Transverse colon (tissue), 4 donors: ENCODE measurements around the gene ATP9B. TPM values are rescaled to one million over a fixed set of nuclear protein-coding genes. Genes with fewer than 3 reads are reported as not detected.

ENCODE experiments used
- DNase-seq: peaks from one replicate; pipeline ENCODE4 v3.0.0-alpha.2; 2019
- H3K27ac ChIP-seq, 4 donors: fragments of 200-600 bp; sonication (generic); 2 replicates each; pipeline ENCODE4 v1.5.1; 2016 to 2018; ENCODE audit warnings: inconsistent platforms in 4 of 4
- H3K27me3 ChIP-seq: fragments of 200-600 bp; sonication (generic); 2 replicates; pipeline ENCODE4 v1.5.1; 2017; ENCODE audit warnings: inconsistent platforms
- H3K36me3 ChIP-seq, 4 donors: fragments of 200-600 bp; sonication (generic); 2 replicates each; pipeline ENCODE4 v1.5.1; 2017 to 2019; ENCODE audit warnings: inconsistent platforms in 4 of 4
- H3K4me1 ChIP-seq, 4 donors: fragments of 200-600 bp; sonication (generic); 2 replicates each; pipeline ENCODE4 v1.5.1; 2017 to 2020; ENCODE audit warnings: inconsistent platforms in 4 of 4
- H3K4me3 ChIP-seq, 4 donors: fragments of 200-600 bp; sonication (generic); 1 replicate in 1 of 4; 2 replicates in 3 of 4; pipeline versions ENCODE4 v1.5.1 to v1.6.1; 2017 to 2019; ENCODE audit warnings: inconsistent platforms in 4 of 4
- H3K9me3 ChIP-seq, 2 donors: fragments of 200-600 bp; sonication (generic); 2 replicates each; pipeline ENCODE4 v1.5.1; 2017 to 2019; ENCODE audit warnings: inconsistent platforms in 2 of 2
- CTCF ChIP-seq, 5 experiments: fragments of 200-600 bp in 3 of 5; fragments of 450-650 bp in 2 of 5; sonication (generic) in 3 of 5; IDR thresholded peaks; 1 replicate in 2 of 5; 2 replicates in 3 of 5; pipeline ENCODE4 v1.5.1; 2016 to 2017; ENCODE audit warnings: antibody characterized with exemption in 5 of 5, inconsistent platforms in 3 of 5, mild to moderate bottlenecking in 2 of 5, moderate library complexity in 1 of 5
- EP300 ChIP-seq: sonication (generic); formaldehyde crosslinking; IDR thresholded peaks from one replicate; pipeline ENCODE4 v1.6.1; 2017; ENCODE audit warnings: antibody characterized with exemption, low read depth
- POLR2A ChIP-seq: fragments of 450-650 bp; IDR thresholded peaks from one replicate; pipeline ENCODE4 v1.6.1; 2016; ENCODE audit warnings: antibody characterized with exemption, mild to moderate bottlenecking, moderate library complexity
- POLR2AphosphoS5 ChIP-seq, 3 donors: sonication (generic); formaldehyde crosslinking; IDR thresholded peaks; one replicate each; pipeline ENCODE4 v1.6.1; 2016; ENCODE audit warnings: antibody characterized with exemption in 3 of 3
- WGBS, 2 donors: methylation state at CpG; one replicate each; pipeline ENCODE4 v1.1.5; 2018; ENCODE audit warnings: low coverage in 1 of 2; 5-methylcytosine and 5-hydroxymethylcytosine counted together
- in situ Hi-C, 4 donors: fragments of 200-750 bp; cut with MboI; loops; one replicate each; pipeline versions ENCODE4 v1.15.0 to v1.15.1; 2017; ENCODE audit warnings: low sequenced_read_pairs in 3 of 4, low pct_ligation_motif_present in 1 of 4, low pct_unique_long_range_greater_than_20kb in 1 of 4
- intact Hi-C: fragments of 100-400 bp; cut with DNase I; formaldehyde crosslinking; loops from one replicate; pipeline ENCODE4 v1.15.1; 2023; ENCODE audit warnings: low total_unique reads
- total RNA-seq, 4 donors: library from RNA; depleted of rRNA; stranded (reverse); fragments of >200 nt; gene quantifications; one replicate each; pipeline ENCODE4 v1.1.0, GENCODE V29; 2016

Gene ATP9B
- total RNA-seq, 4 donors from 2014 or later = 36.3 to 70.3 (median 41.6) TPM

- Histone ChIP-seq H3K27me3 (no peaks in the 10 kb centered on the region), H3K4me3 (no peak overlapping the region), H3K27ac (no peak overlapping the region), H3K36me3 (peaks cover 0 to 6% (median 2%) of the 10 kb centered on the region in 4 donors), H3K4me1 (peaks cover 0 to 3% (median 0%) of the 10 kb centered on the region in 4 donors), H3K9me3 (no peaks in the 10 kb centered on the region)
- 93 to 100% methylated on average over 1 to 9 of the region's 9 CpGs for WGBS, 2 donors
- intact Hi-C loops (no loop called here), in situ Hi-C loops (no loop called here)
- DNase-seq = no peak
- no peak for TF ChIP-seq POLR2A
- no peak for TF ChIP-seq CTCF (IDR thresholded peaks at IDR 0.05)
- TF ChIP-seq POLR2AphosphoS5 (IDR thresholded peaks at IDR 0.05) = no peak
- TF ChIP-seq EP300 = no peak
Observed at GRCh38 chr18:79305911-79306310, 236.7 kb downstream of the ATP9B start.

GRCh38 chr18:79309614-79310358 is 240.6 kb downstream of the ATP9B start:
- no peak for TF ChIP-seq EP300
- no peak for TF ChIP-seq POLR2A
- no peak for TF ChIP-seq POLR2AphosphoS5 (IDR thresholded peaks at IDR 0.05)
- no peak for TF ChIP-seq CTCF (IDR thresholded peaks at IDR 0.05)
- 81 to 92% methylated on average over 5 to 11 of the region's 11 CpGs for WGBS, 2 donors
- no peak overlapping the region for H3K4me3 ChIP-seq
- no peak overlapping the region for H3K27ac ChIP-seq
- H3K9me3 ChIP-seq = no peaks in the 10 kb centered on the region
- no peaks in the 10 kb centered on the region for H3K4me1 ChIP-seq
- peaks cover 0 to 11% (median 3%) of the 10 kb centered on the region in 4 donors for H3K36me3 ChIP-seq
- intact Hi-C loops = no loop called here
- H3K27me3 ChIP-seq = no peaks in the 10 kb centered on the region
- in situ Hi-C loops = no loop called here
- DNase-seq = no peak

- H3K36me3 ChIP-seq = peaks cover 0 to 7% (median 2%) of the 10 kb centered on the region in 4 donors
- no peak overlapping the region for H3K27ac ChIP-seq
- no peak overlapping the region for H3K4me3 ChIP-seq
- no peak for TF ChIP-seq CTCF (IDR thresholded peaks at IDR 0.05)
- no peak for TF ChIP-seq EP300
- TF ChIP-seq POLR2A = no peak
- no peak for TF ChIP-seq POLR2AphosphoS5 (IDR thresholded peaks at IDR 0.05)
- no peaks in the 10 kb centered on the region for H3K27me3 ChIP-seq
- no peaks in the 10 kb centered on the region for H3K9me3 ChIP-seq
- DNase-seq = no peak
- 99 to 100% methylated on average over 1 to 12 of the region's 12 CpGs for WGBS, 2 donors
- in situ Hi-C loops = no loop called here
- no peaks in the 10 kb centered on the region for H3K4me1 ChIP-seq
- intact Hi-C loops = no loop called here
Observed at GRCh38 chr18:79314838-79315388, 245.7 kb downstream of the ATP9B start.

GRCh38 chr18:79315596-79315995 is 246.4 kb downstream of the ATP9B start:
- WGBS, 2 donors = 91 to 95% methylated on average over 2 of the region's 2 CpGs
- in situ Hi-C loops (no loop called here), intact Hi-C loops (no loop called here)
- H3K9me3 ChIP-seq = no peaks in the 10 kb centered on the region
- H3K27ac ChIP-seq = no peak overlapping the region
- DNase-seq = no peak
- no peaks in the 10 kb centered on the region for H3K4me1 ChIP-seq
- H3K36me3 ChIP-seq = peaks cover 0 to 7% (median 2%) of the 10 kb centered on the region in 4 donors
- no peaks in the 10 kb centered on the region for H3K27me3 ChIP-seq
- no peak for TF ChIP-seq CTCF (IDR thresholded peaks at IDR 0.05)
- TF ChIP-seq EP300 = no peak
- TF ChIP-seq POLR2AphosphoS5 (IDR thresholded peaks at IDR 0.05) = no peak
- TF ChIP-seq POLR2A = no peak
- no peak overlapping the region for H3K4me3 ChIP-seq
